T-helper 22 cell (primary cell): ENCODE results near the gene CDH6.

Source experiments
- DNase-seq: peaks from one replicate; pipeline ENCODE4 v3.0.0-alpha.2; 2020; ENCODE audit warnings: low read depth

CDH6 gene

GRCh38 chr5:31193591-31194467 is at the start of gene CDH6:
TSS of gene CDH6 (plus strand) at chr5:31193686. CDS start at chr5:31267474, 73,788 bp downstream.
- DNase-seq: no peak

- no peak for DNase-seq
These were observed 49.1 kb upstream of the CDH6 start for GRCh38 chr5:31144364-31144763.

- DNase-seq: no peak
These were observed 44.5 kb upstream of the CDH6 start for GRCh38 chr5:31148959-31149475.

- DNase-seq: no peak
These were observed 40.0 kb upstream of the CDH6 start for GRCh38 chr5:31153521-31153920.

- no peak for DNase-seq
These were observed 36.8 kb upstream of the CDH6 start for GRCh38 chr5:31156631-31157160.

GRCh38 chr5:31157720-31158119 is 35.8 kb upstream of the CDH6 start:
- DNase-seq: no peak

GRCh38 chr5:31158686-31159085 is 34.8 kb upstream of the CDH6 start:
- DNase-seq: no peak

GRCh38 chr5:31161781-31162181 is 31.7 kb upstream of the CDH6 start:
- DNase-seq: no peak

- DNase-seq: no peak
These were observed 27.8 kb upstream of the CDH6 start for GRCh38 chr5:31165729-31166128.

GRCh38 chr5:31169379-31169778 is 24.1 kb upstream of the CDH6 start:
- no peak for DNase-seq

- DNase-seq: no peak
These were observed 20.6 kb upstream of the CDH6 start for GRCh38 chr5:31172881-31173280.

- no peak for DNase-seq
These were observed 19.9 kb upstream of the CDH6 start for GRCh38 chr5:31173614-31174013.

- DNase-seq: no peak
These were observed 12.0 kb upstream of the CDH6 start for GRCh38 chr5:31181376-31181987.

- DNase-seq: no peak
These were observed 11.3 kb upstream of the CDH6 start for GRCh38 chr5:31182136-31182535.

- no peak for DNase-seq
These were observed 7.5 kb upstream of the CDH6 start for GRCh38 chr5:31185951-31186350.

- no peak for DNase-seq
These were observed 6.7 kb upstream of the CDH6 start for GRCh38 chr5:31186672-31187267.

- DNase-seq: no peak
These were observed 5.9 kb upstream of the CDH6 start for GRCh38 chr5:31187591-31187990.

- no peak for DNase-seq
These were observed 1.0 kb upstream of the CDH6 start for GRCh38 chr5:31192442-31192841.

GRCh38 chr5:31193116-31193515 is 370 bp upstream of the CDH6 start:
- no peak for DNase-seq

- no peak for DNase-seq
These were observed 955 bp downstream of the CDH6 start for GRCh38 chr5:31194468-31194813.

GRCh38 chr5:31194892-31195555 is 1.5 kb downstream of the CDH6 start:
- DNase-seq: no peak

- DNase-seq: no peak
These were observed 2.8 kb downstream of the CDH6 start for GRCh38 chr5:31196309-31196708.
